Tibial nerve (tissue), 4 donors: ENCODE results near the gene KAZN.

ENCODE experiments used
- CTCF ChIP-seq, 5 experiments: fragments of 200-600 bp in 3 of 5; fragments of 450-650 bp in 2 of 5; sonication (generic) in 3 of 5; IDR thresholded peaks; one replicate each; pipeline ENCODE4 v1.5.1; 2016 to 2019; ENCODE audit warnings: antibody characterized with exemption in 5 of 5, mild to moderate bottlenecking in 3 of 5, moderate library complexity in 2 of 5
- EP300 ChIP-seq, 2 donors: sonication (generic); formaldehyde crosslinking; IDR thresholded peaks; one replicate each; pipeline ENCODE4 v1.6.1; 2017; ENCODE audit warnings: antibody characterized with exemption in 2 of 2, mild to moderate bottlenecking in 1 of 2
- POLR2A ChIP-seq, 2 donors: fragments of 450-650 bp; IDR thresholded peaks; one replicate each; pipeline ENCODE4 v1.6.1; 2017; ENCODE audit warnings: antibody characterized with exemption in 2 of 2, mild to moderate bottlenecking in 2 of 2, moderate library complexity in 2 of 2

GRCh38 chr1:15031251-15031933 lies 432.9 kb downstream of the KAZN start:
- TF ChIP-seq POLR2A (IDR thresholded peaks at IDR 0.05) (no peak), CTCF (IDR thresholded peaks at IDR 0.05) (no peak), EP300 (IDR thresholded peaks at IDR 0.05) (no peak)
